ENCODE results near the gene CCDC88C. TPM values are rescaled to one million over a fixed set of nuclear protein-coding genes. Genes with fewer than 3 reads are reported as not detected.
A peak's percentile ranks its signal among the peaks of the same experiment; 100 is the strongest.

Gene CCDC88C
- total and polyA plus RNA-seq, 2 donors (not counting 3 experiments of a cell fraction or from before 2014, with no cell fraction given) = 11.4 to 52.1 TPM

DNA sequence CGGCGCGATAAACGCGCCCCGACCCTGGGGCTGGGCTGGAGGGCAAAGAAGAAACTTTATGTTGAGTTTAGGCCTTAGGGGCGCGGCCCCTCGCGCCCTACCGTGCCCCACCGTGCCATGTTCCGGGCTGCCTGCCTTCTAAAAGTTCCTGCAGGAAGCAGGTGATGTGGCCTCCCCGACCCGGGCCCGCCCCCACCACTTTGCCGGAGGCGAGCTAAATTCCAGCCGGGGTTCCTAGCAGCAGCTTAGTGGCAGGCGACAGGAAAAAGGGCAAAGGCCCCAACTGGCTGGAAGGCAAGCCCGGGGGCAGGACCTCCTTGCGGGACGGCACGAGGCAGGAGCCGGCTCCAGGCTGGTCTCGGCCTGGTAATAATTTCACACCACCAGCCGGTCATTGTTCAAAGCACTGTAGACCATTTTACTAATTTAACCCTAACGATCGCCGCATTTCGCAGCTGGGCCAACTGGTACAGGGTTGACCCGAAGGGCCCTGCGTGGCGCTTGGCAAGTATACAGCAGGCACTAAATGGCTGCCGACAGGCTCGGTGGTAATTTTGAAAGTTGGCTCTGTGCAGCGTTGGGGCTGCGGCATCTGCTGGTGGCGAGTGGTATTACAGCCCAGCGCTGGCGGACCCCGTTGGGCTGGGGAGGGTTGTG lies 895 bp upstream of the CCDC88C start:
- no TSS peak for BruUV-seq (replicated peaks)
- peaks cover 4% of the 10 kb centered on the region for H3K79me2 ChIP-seq (ENCODE audit: control insufficient read depth, insufficient read depth, low read length)
- intact Hi-C loops (cut with micrococcal nuclease) (loop anchor here (1.0 to 10.0 kb wide), 4 partner anchors 40 to 354 kb away; partner anchors contain the start of gene RPS6KA5), dilution Hi-C loops (cut with MboI; ENCODE audit: extremely low pct_ligation_motif_present, low sequenced_read_pairs) (no loop called here)
- peak overlapping the region; percentile 65 for H2AFZ ChIP-seq (ENCODE audit: low read depth, low read length)
- ChIA-PET POLR2A (no interaction called here), CTCF (interaction anchor here (0.7 to 10.5 kb wide), 18 partner anchors 11 to 241 kb away, joined by 3 to 196 read pairs (median 5); no protein-coding TSS in a partner anchor)
- peak overlapping the region in 1 of 3 experiments; percentile 73 for H3K4me3 ChIP-seq (replicated peaks in 1 of 3; ENCODE audit: insufficient read depth in 1 of 3, low read depth in 1 of 3, low read length in 3 of 3)
- no peak overlapping the region for H3K27ac ChIP-seq (ENCODE audit: insufficient read depth, low read depth, low read length)
- no peaks in the 10 kb centered on the region for H3K9me1 ChIP-seq (replicated peaks; ENCODE audit: control insufficient read depth, extremely low read depth, insufficient read depth, low read length)
- H3K4me2 ChIP-seq (ENCODE audit: insufficient read depth, low read length) = peak overlapping the region; percentile 18
- H3K9me3 ChIP-seq (replicated peaks; ENCODE audit: control insufficient read depth, insufficient read depth, low read length) = no peaks in the 10 kb centered on the region
- no peak for TF ChIP-seq JUN (IDR thresholded peaks at IDR 0.05; ENCODE audit: borderline replicate concordance, insufficient read depth, insufficient read length, low read depth)
- TF ChIP-seq, protein P1, sequence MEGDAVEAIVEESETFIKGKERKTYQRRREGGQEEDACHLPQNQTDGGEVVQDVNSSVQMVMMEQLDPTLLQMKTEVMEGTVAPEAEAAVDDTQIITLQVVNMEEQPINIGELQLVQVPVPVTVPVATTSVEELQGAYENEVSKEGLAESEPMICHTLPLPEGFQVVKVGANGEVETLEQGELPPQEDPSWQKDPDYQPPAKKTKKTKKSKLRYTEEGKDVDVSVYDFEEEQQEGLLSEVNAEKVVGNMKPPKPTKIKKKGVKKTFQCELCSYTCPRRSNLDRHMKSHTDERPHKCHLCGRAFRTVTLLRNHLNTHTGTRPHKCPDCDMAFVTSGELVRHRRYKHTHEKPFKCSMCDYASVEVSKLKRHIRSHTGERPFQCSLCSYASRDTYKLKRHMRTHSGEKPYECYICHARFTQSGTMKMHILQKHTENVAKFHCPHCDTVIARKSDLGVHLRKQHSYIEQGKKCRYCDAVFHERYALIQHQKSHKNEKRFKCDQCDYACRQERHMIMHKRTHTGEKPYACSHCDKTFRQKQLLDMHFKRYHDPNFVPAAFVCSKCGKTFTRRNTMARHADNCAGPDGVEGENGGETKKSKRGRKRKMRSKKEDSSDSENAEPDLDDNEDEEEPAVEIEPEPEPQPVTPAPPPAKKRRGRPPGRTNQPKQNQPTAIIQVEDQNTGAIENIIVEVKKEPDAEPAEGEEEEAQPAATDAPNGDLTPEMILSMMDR (IDR thresholded peaks at IDR 0.05; ENCODE audit: extremely low read depth in 1 of 2, insufficient read depth in 1 of 2, low read depth in 1 of 2, low read length in 2 of 2) = peak; percentile 94 to 96
- peaks cover 25% of the 10 kb centered on the region for H3K4me1 ChIP-seq (ENCODE audit: control insufficient read depth, extremely low read depth, insufficient read depth, low read length)
- FAIRE-seq (peak; percentile 44), DNase-seq (ENCODE audit: low read depth, low spot score) (peak; percentile 67)
- H3K9ac ChIP-seq (replicated peaks; ENCODE audit: extremely low read depth, insufficient read depth, low read length) = no peak overlapping the region
- H3K36me3 ChIP-seq (ENCODE audit: control insufficient read depth in 2 of 2, extremely low read depth in 1 of 2, insufficient read depth in 2 of 2, low read length in 2 of 2) = peaks cover 0 to 3% of the 10 kb centered on the region in 2 experiments
- no peaks in the 10 kb centered on the region for H3K27me3 ChIP-seq (ENCODE audit: control insufficient read depth in 2 of 2, insufficient read depth in 2 of 2, low read length in 2 of 2)
- H4K20me1 ChIP-seq (replicated peaks; ENCODE audit: control insufficient read depth, extremely low read depth, insufficient read depth, low read length) = no peaks in the 10 kb centered on the region

DNA sequence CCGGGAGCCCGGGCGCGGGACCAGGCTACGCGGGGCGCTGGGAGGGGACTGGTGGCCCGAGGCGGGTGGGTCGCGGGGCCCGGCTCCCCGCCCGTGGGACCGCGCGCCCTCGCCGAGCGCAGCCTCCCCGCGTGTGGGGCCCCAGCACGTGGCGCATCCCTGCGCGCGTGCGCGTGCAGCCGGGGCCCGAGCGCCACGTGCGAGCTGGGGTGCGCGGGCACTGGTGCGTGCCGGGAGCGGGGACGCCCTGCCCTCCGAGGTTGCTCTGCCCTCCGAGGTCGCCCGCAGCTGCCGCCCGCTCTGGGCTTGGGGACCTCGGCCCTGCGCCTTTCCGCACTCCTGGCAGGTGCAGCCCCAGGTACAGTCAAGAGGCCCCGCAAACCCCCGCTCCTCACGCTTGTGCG lies 365 bp upstream of the CCDC88C start:
- TF ChIP-seq, protein P1 (IDR thresholded peaks at IDR 0.05; ENCODE audit: extremely low read depth in 1 of 2, insufficient read depth in 1 of 2, low read depth in 1 of 2, low read length in 2 of 2) = no peak
- peak; percentile 73 for TF ChIP-seq MYC (IDR thresholded peaks at IDR 0.05; ENCODE audit: low read depth, low read length)
- TF ChIP-seq EZH2 (IDR thresholded peaks at IDR 0.05; ENCODE audit: borderline replicate concordance, low read depth, low read length, severe bottlenecking) = no peak
- no peak for TF ChIP-seq FOS (IDR thresholded peaks at IDR 0.05; ENCODE audit: borderline replicate concordance, insufficient read depth, low read length)
- peak; percentile 36 for TF ChIP-seq POLR2AphosphoS5 (IDR thresholded peaks at IDR 0.05; ENCODE audit: insufficient read depth, low read depth, low read length)
- peak; percentile 8 for TF ChIP-seq POLR2A (IDR thresholded peaks at IDR 0.05; ENCODE audit: low read depth, low read length)
- no peak for TF ChIP-seq JUN (IDR thresholded peaks at IDR 0.05; ENCODE audit: borderline replicate concordance, insufficient read depth, insufficient read length, low read depth)
- TF ChIP-seq GATA2 (IDR thresholded peaks at IDR 0.05; ENCODE audit: insufficient read depth, insufficient read length, low read depth, low read length) = no peak
- TF ChIP-seq, protein P2, sequence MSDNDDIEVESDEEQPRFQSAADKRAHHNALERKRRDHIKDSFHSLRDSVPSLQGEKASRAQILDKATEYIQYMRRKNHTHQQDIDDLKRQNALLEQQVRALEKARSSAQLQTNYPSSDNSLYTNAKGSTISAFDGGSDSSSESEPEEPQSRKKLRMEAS (IDR thresholded peaks at IDR 0.05; ENCODE audit: insufficient read depth, insufficient read length) = peak; percentile 87
- H3K27ac ChIP-seq (ENCODE audit: insufficient read depth, low read depth, low read length) = peak overlapping the region; percentile 23
- H3K36me3 ChIP-seq (ENCODE audit: control insufficient read depth in 2 of 2, extremely low read depth in 1 of 2, insufficient read depth in 2 of 2, low read length in 2 of 2) = peaks cover 0 to 3% of the 10 kb centered on the region in 2 experiments
- ChIA-PET CTCF (interaction anchor here (0.7 to 10.5 kb wide), 20 partner anchors 11 to 241 kb away, joined by 3 to 196 read pairs (median 4); no protein-coding TSS in a partner anchor), POLR2A (no interaction called here)
- H3K4me3 ChIP-seq (replicated peaks in 1 of 3; ENCODE audit: insufficient read depth in 1 of 3, low read depth in 1 of 3, low read length in 3 of 3) = peak overlapping the region in 2 of 3 experiments; percentile 10 to 73
- dilution Hi-C loops (cut with MboI; ENCODE audit: extremely low pct_ligation_motif_present, low sequenced_read_pairs) (no loop called here), intact Hi-C loops (cut with micrococcal nuclease) (loop anchor here (1.0 to 10.0 kb wide), 6 partner anchors 40 to 353 kb away; partner anchors contain the start of gene RPS6KA5)
- no peaks in the 10 kb centered on the region for H3K9me3 ChIP-seq (replicated peaks; ENCODE audit: control insufficient read depth, insufficient read depth, low read length)
- no peaks in the 10 kb centered on the region for H3K9me1 ChIP-seq (replicated peaks; ENCODE audit: control insufficient read depth, extremely low read depth, insufficient read depth, low read length)
- peak overlapping the region; percentile 65 for H2AFZ ChIP-seq (ENCODE audit: low read depth, low read length)
- H4K20me1 ChIP-seq (replicated peaks; ENCODE audit: control insufficient read depth, extremely low read depth, insufficient read depth, low read length) = no peaks in the 10 kb centered on the region
- no peak for FAIRE-seq
- no peak for DNase-seq (ENCODE audit: low read depth, low spot score)
- no peak overlapping the region for H3K9ac ChIP-seq (replicated peaks; ENCODE audit: extremely low read depth, insufficient read depth, low read length)
- no peaks in the 10 kb centered on the region for H3K27me3 ChIP-seq (ENCODE audit: control insufficient read depth in 2 of 2, insufficient read depth in 2 of 2, low read length in 2 of 2)
- peaks cover 25% of the 10 kb centered on the region for H3K4me1 ChIP-seq (ENCODE audit: control insufficient read depth, extremely low read depth, insufficient read depth, low read length)
- H3K4me2 ChIP-seq (ENCODE audit: insufficient read depth, low read length) = peak overlapping the region; percentile 18
- H3K79me2 ChIP-seq (ENCODE audit: control insufficient read depth, insufficient read depth, low read length) = peaks cover 4% of the 10 kb centered on the region
- BruUV-seq (replicated peaks) = no TSS peak

All from endothelial cell of umbilical vein (primary cell).